Measurements from ENCODE around the gene PHLPP1. TPM values are rescaled to one million over a fixed set of nuclear protein-coding genes. Genes with fewer than 3 reads are reported as not detected.

PHLPP1 gene
- total RNA-seq, 1 donor from 2014 or later: 29.6 TPM

DNA sequence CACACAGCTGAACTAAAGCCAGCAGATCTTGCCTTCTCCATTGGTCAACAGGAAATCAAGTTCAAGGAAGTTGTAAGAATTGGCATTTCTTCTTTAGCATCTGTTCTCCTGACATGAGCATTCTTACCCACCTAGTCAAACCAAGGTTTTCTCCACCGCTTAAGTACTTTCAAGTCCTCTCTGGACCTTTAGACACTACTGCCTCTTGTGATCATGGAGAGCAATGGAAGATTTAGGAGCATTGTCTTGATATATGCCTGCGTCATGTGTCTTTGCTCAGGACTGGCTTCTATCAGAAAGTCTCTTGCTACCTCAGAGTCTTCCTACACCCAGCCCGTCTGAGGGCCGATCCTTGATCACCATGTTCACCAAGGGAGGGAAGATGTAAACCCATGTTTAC, 262.2 kb downstream of the PHLPP1 start:
- DNase-seq (ENCODE audit: low read depth, low spot score): no peak
- H3K4me1 Mint-ChIP-seq: peaks cover 15% of the 10 kb centered on the region
- no peak overlapping the region for H3K27ac Mint-ChIP-seq (ENCODE audit: unreplicated experiment)
- no peaks in the 10 kb centered on the region for H3K27me3 Mint-ChIP-seq (ENCODE audit: low read depth)
- no peaks in the 10 kb centered on the region for H3K9me3 Mint-ChIP-seq
- TF ChIP-seq, protein P1, sequence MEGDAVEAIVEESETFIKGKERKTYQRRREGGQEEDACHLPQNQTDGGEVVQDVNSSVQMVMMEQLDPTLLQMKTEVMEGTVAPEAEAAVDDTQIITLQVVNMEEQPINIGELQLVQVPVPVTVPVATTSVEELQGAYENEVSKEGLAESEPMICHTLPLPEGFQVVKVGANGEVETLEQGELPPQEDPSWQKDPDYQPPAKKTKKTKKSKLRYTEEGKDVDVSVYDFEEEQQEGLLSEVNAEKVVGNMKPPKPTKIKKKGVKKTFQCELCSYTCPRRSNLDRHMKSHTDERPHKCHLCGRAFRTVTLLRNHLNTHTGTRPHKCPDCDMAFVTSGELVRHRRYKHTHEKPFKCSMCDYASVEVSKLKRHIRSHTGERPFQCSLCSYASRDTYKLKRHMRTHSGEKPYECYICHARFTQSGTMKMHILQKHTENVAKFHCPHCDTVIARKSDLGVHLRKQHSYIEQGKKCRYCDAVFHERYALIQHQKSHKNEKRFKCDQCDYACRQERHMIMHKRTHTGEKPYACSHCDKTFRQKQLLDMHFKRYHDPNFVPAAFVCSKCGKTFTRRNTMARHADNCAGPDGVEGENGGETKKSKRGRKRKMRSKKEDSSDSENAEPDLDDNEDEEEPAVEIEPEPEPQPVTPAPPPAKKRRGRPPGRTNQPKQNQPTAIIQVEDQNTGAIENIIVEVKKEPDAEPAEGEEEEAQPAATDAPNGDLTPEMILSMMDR (conservative IDR thresholded peaks at IDR 0.05): no peak
- H3K4me3 Mint-ChIP-seq: no peak overlapping the region
- H3K36me3 Mint-ChIP-seq (ENCODE audit: low read depth): peaks cover 10% of the 10 kb centered on the region

DNA sequence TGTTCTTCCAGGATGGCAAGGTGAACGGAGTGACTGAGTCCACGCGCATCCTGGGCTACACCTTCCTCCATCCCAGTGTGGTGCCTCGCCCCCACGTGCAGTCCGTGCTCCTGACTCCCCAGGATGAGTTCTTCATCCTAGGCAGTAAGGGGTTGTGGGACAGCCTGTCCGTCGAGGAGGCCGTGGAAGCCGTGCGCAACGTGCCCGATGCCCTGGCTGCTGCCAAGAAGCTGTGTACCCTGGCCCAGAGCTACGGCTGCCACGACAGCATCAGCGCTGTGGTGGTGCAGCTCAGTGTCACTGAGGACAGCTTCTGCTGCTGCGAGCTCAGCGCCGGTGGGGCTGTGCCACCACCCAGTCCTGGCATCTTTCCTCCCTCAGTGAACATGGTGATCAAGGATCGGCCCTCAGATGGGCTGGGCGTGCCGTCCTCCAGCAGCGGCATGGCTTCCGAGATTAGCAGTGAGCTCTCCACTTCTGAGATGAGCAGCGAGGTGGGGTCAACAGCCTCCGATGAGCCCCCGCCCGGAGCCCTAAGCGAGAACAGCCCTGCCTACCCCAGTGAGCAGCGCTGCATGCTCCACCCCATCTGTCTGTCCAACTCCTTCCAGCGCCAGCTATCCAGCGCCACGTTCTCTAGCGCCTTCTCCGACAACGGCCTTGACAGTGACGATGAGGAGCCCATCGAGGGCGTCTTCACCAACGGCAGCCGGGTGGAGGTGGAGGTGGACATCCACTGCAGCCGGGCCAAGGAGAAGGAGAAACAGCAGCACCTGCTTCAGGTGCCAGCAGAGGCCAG, 263.1 kb downstream of the PHLPP1 start:
- Mint-ChIP-seq H3K4me3 (no peak overlapping the region), H3K27ac (ENCODE audit: unreplicated experiment) (no peak overlapping the region), H3K9me3 (no peaks in the 10 kb centered on the region), H3K36me3 (ENCODE audit: low read depth) (peaks cover 10% of the 10 kb centered on the region), H3K27me3 (ENCODE audit: low read depth) (no peaks in the 10 kb centered on the region), H3K4me1 (peaks cover 19% of the 10 kb centered on the region)
- TF ChIP-seq, protein P1 (conservative IDR thresholded peaks at IDR 0.05): no peak
- no peak for DNase-seq (ENCODE audit: low read depth, low spot score)

DNA sequence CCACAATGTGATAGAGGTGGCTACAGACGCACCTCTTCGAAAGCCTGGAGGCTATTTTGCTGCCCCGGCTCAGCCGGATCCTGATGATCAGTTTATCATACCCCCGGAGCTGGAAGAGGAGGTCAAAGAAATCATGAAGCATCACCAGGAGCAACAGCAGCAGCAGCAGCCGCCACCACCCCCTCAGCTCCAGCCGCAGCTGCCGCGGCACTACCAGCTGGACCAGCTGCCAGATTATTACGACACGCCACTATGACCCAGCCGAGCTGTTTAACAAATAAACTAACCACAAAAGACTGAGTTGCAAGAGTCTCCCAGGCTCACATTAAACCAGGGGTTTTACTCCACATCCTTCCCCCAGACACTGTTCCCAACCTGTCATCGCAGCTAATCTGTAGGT, 263.8 kb downstream of the PHLPP1 start:
- H3K27me3 Mint-ChIP-seq (ENCODE audit: low read depth): no peaks in the 10 kb centered on the region
- H3K4me3 Mint-ChIP-seq: no peak overlapping the region
- H3K27ac Mint-ChIP-seq (ENCODE audit: unreplicated experiment): peak overlapping the region; percentile 86
- peaks cover 10% of the 10 kb centered on the region for H3K36me3 Mint-ChIP-seq (ENCODE audit: low read depth)
- peaks cover 19% of the 10 kb centered on the region for H3K4me1 Mint-ChIP-seq
- H3K9me3 Mint-ChIP-seq: no peaks in the 10 kb centered on the region
- TF ChIP-seq, protein P1 (conservative IDR thresholded peaks at IDR 0.05): no peak
- no peak for DNase-seq (ENCODE audit: low read depth, low spot score)

DNA sequence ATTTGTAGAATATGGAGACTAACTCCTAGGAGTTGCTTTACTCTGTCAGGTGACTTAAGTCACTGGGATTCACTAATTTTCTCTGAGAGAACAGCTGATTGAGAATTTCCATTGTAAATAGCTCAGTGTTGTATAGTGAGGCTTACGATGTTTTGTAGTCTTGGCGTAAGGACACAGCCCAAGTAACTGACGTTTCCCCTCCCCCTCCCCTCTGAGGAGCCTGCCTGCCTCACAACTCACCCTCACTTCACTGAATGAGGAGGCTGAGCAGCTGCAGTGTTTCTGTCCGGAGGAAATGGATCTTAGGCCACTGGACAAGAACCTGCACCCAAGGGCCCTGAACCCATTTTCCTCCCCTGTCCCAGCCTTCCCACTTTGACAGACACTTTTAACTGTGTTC, 264.6 kb downstream of the PHLPP1 start:
- H3K4me3 Mint-ChIP-seq: no peak overlapping the region
- H3K36me3 Mint-ChIP-seq (ENCODE audit: low read depth): peaks cover 6% of the 10 kb centered on the region
- H3K27me3 Mint-ChIP-seq (ENCODE audit: low read depth): no peaks in the 10 kb centered on the region
- no peaks in the 10 kb centered on the region for H3K9me3 Mint-ChIP-seq
- peak overlapping the region; percentile 62 for H3K27ac Mint-ChIP-seq (ENCODE audit: unreplicated experiment)
- TF ChIP-seq, protein P1 (conservative IDR thresholded peaks at IDR 0.05): no peak
- no peak for DNase-seq (ENCODE audit: low read depth, low spot score)
- H3K4me1 Mint-ChIP-seq: peaks cover 19% of the 10 kb centered on the region

DNA sequence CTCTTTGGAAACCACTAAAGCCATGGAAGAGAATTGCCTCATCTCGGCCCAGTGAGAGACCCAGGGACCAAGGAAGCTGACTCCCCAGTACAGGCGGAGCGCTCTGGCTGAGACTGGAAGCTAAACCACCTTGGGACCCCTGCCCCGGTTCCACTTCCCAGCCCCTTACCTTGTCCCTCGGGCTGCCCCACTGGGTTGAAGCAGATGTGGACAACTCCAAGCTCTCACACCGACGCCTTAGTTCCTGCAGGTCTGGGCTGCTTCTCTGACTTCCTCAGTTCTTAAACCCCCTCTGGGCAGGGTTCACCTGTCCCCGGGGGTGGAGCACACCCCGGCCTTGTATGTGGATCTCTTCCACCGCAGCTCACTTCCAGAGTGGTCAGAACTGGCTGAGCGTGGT, 266.2 kb downstream of the PHLPP1 start:
- Mint-ChIP-seq H3K4me1 (peaks cover 19% of the 10 kb centered on the region), H3K36me3 (ENCODE audit: low read depth) (no peaks in the 10 kb centered on the region), H3K27ac (ENCODE audit: unreplicated experiment) (no peak overlapping the region), H3K4me3 (no peak overlapping the region), H3K9me3 (no peaks in the 10 kb centered on the region), H3K27me3 (ENCODE audit: low read depth) (no peaks in the 10 kb centered on the region)
- no peak for DNase-seq (ENCODE audit: low read depth, low spot score)
- TF ChIP-seq, protein P1 (conservative IDR thresholded peaks at IDR 0.05): no peak
